GM18868 (cell line): ENCODE results near the gene CERKL.
"Not testable (repeated sequence)": the region's sequence is repeated elsewhere in the genome, so short reads cannot be mapped to it uniquely, and the experiment has no call there.

Experiments
- ATAC-seq: cut with Tn5 transposase; IDR thresholded peaks from one replicate; pipeline ENCODE4 v1.9.1; 2021; ENCODE audit warnings: mild to moderate bottlenecking, moderate library complexity; ENCODE audit not compliant: unreplicated experiment

Gene CERKL

DNA sequence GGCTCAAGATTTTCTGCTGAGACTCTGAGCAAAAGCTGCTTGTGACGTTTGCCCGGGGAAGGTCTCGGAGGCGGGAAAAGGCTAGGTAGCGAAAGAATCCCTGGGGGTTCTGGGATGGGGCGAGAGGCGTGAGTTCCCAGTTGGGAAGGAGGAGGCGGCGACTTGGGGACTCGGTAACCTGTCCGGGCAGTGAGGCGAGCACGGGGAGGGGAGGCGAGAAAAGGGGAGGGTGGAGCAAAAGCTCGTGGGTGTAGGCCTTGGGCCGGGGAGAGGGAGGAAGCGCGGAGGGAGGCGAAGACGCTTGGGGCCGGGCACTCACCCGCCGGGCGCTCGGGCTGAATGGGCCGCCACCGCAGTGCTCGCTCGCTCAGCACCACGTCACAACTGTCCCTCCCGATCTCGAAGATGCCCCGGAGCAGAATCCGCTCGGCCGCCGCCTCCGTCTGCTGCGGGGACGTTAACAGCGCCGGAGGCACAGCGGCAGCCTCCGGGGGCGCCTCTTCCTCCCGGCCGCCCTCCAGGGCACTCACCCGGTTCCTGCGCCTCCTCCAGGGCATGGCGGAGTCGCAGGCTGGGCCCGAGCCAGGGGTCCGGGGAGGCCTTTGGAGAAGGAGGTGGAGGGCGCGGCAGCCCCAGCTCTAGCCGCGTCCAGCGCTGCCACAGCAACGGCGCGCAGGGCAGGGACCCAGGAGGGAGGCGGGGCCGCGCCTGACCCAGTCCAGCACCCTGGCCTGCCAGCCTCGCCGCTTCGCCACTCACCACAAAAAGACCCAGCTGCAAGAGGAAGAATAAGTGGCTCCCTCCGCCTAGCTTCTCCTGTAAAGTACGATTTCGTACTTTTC, at the start of gene CERKL:
Gene CERKL (minus strand): TSS at position 656 of the 842 bp plus-strand sequence. CDS start 99 bp downstream, at position 557.
- peak; percentile 72 for ATAC-seq

GRCh38 chr2:181702519-181702918, 45.6 kb upstream of the CERKL start:
- not testable (repeated sequence) for ATAC-seq

- ATAC-seq, result no peak
These were observed 41.3 kb upstream of the CERKL start for GRCh38 chr2:181698223-181698622.

DNA sequence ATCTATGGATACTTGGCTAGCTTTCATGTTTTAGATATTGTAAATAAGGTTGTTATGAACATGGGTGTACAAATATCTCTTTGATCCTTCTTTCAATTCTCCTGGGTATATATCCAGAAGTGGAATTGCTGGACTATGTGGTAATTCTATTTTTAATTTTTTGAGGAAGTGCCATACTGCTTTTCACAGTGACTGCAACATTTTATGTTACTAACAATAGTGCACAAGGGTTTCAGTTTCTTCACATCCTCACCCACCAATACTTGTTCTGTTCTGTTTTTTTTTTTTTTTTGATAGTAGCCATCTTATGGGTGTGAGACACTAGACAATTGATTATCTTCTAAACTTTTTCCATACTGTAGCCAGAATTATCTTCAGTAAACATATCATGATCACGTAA, 40.7 kb upstream of the CERKL start:
- no peak for ATAC-seq

DNA sequence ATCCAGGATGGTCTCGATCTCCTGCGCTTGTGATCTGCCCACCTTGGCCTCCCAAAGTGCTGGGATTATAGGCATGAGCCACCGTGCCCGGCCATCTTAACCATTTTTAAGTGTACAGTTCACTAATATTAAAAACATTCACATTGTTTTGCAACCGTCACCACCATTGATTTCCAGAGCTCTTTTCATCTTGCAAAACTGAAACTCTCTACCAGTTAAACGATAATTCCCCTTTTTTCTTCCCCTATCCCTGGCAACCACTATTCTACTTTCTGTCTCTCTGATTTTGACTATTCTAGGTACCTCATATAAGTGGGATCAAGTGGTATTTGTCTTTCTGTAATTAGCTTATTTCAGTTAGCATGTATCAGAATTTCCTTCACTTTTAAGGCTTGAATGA, 40.2 kb upstream of the CERKL start:
- ATAC-seq, result no peak

GRCh38 chr2:181694271-181694670, 37.4 kb upstream of the CERKL start:
- ATAC-seq, result no peak

GRCh38 chr2:181690860-181691259, 34.0 kb upstream of the CERKL start:
- no peak for ATAC-seq

DNA sequence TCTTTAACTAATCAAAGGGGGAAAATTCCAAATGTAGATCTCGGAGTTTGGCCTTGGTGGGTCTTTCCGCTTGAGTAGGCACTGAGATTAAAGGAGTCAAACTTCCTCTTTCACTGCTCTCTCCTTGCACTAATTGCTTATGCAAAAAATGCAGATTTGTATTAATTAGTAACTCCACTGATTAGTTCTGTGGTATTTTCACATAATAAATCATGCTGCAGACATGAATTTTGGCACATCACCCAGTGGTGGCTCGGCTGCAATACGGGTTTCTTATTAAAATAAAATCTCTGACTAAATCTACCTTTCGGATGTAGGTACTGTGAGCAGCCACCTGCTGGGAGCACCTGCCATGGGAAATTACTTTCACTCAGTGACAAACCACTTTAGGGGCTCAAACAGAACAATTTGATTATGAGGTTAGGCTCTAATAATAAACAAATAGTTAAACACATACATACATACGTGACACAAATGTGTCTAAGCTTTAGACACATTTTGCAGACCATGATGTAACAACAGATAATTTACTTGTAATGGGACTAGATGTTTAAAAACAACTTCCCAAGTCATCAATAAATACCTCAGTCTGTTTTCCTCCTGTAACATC, 29.8 kb upstream of the CERKL start:
- ATAC-seq, result no peak

DNA sequence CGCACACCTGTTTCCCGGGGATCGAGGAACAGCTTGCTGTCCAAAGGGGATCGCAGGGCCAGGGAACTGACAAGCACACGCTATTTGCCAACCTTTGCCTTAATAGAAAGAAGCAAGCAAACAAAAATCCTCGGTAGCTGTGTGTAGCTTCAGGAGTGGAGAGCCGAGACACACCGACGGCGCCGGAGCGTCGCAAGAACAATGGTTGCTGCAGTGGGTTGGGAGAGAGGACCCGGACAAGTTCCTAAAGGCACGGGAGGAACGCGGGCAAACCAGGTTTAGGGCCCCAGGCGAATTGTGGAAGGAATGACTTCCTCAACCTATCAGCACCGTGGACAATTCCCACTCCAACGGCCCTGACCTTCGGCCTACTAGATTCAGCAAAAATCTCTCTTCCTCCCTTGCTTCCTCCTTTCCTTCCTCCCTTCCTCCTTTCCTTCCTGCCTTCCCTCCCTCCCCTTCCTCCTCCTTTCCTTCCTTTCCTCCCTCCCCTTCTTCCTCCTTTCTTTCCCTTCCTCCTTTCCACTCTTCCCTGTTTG, 28.3 kb upstream of the CERKL start:
- no peak for ATAC-seq

- ATAC-seq, result no peak
These were observed 27.7 kb upstream of the CERKL start for GRCh38 chr2:181684454-181685149.

DNA sequence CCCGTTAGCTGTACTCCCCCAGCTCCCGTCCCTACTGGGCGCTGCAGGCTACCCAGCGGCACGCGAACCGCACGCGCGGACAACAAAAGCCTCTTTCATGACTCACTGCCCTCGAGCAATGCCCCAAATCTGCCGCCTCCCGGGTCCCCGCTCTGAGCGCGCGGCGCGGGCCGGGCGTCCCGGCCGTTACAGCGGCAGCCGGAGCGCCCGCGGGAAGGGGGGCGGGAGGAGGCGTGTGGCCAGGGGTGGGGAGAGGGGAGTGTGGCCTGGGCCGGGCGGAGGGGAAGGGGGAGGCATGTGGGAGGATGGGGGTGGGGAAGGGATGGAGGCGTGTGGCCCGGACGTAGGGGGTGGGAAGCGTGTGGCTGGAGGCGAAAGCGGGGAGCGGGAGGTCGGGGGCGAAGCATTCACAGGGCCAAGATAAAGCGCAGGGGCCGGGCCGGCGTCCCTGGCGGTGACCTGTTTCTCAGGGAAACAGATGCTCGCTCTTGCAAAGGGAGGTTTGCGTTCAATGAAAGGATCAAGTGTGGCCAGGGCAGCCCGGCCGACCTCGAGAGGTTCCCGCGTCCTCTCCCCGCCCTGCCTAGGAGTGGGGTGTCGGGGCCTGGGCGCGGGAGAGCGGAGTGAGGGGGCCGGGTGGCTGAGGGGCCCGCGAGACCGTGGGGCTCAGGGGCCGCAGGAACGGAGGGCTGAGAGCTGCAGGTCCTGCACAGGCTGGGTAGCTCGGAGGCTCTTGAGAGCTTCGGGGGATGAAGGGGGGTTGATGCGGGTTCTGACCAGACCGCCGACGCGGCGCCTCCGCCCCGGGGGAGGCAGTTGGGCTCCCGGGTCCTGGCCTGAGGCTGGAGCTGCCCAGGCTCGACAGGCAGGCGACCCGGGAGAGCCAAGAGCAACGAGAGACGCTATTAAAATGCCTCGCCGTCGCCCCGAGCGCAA, 26.9 kb upstream of the CERKL start:
- no peak for ATAC-seq

DNA sequence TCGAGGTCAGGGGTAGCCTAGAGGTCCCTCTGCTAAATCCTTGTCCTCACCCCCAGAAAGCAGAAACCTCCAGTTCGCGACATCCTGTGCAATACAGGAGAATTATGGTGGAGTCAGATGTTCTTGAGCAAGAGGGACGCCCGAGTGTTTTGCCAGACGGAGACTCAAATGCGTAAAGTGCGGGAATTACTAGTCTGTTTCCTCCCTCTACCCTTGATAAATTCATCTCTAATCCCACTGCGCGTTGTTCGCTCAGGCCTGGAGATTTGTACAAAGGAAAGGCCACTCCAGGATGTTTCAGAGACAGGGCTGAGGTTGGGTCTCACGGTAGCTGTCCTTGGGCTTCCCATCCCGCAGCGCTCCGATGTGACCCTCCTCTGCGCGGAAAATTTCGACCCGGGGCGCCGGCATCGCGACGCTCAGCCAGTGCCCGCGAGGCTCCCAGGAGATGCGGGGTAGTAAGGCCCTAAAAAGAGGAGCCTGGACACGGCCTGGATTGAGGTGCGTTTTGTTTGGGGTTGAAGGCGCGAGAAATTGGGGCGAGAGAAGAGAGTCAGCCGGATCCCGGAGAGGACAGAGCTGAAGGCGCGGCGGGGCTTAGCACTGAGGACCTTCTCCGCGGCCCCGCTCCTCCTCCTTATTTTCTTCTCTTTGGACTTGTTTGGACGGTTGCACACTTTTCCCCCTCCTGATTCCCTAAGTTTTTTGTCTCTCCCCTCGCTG, 26.1 kb upstream of the CERKL start:
- ATAC-seq, result no peak

- no peak for ATAC-seq
These were observed 25.3 kb upstream of the CERKL start for GRCh38 chr2:181682026-181682789.

DNA sequence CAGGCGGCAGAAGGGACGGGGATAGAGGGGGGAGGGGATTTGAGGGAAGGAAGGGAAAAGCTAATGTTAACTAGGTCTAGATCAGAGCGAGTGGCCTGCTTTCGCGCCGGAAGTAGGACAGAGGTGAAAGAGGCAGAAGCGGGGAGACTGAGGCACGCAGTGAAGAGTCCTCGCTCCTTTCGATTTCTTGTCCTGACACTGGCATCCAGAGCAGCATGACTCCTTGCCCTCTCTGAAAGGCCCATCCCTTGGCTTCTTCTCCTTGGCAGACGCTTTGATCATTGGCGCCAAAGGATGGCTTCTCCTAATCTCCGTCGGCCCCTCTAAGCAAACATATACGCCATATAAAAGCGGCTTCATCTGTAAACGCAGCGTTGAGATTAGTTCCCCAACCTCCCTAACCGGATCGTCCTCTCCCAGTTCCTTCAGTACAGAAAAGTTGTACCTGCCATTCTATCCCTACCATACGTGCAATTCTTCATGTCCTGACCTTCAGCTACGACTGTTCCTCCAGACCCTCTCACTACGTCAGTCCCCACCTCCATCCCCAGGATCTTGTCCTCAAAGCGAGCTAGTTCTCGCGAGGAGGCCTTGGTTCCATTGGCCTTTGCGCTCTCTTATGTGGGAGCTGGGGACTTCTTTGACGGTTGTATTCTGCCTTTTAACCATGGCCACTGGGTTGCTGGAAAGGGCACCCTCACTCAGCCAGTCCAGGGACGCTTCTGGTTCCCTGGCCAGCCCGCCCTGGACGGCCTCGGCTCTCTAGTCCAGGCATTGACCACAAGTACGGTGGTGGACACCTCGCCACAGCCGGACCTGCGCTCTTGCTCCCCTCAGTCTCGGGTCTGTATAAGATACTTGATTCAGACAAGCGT, 24.3 kb upstream of the CERKL start:
- ATAC-seq, result no peak

DNA sequence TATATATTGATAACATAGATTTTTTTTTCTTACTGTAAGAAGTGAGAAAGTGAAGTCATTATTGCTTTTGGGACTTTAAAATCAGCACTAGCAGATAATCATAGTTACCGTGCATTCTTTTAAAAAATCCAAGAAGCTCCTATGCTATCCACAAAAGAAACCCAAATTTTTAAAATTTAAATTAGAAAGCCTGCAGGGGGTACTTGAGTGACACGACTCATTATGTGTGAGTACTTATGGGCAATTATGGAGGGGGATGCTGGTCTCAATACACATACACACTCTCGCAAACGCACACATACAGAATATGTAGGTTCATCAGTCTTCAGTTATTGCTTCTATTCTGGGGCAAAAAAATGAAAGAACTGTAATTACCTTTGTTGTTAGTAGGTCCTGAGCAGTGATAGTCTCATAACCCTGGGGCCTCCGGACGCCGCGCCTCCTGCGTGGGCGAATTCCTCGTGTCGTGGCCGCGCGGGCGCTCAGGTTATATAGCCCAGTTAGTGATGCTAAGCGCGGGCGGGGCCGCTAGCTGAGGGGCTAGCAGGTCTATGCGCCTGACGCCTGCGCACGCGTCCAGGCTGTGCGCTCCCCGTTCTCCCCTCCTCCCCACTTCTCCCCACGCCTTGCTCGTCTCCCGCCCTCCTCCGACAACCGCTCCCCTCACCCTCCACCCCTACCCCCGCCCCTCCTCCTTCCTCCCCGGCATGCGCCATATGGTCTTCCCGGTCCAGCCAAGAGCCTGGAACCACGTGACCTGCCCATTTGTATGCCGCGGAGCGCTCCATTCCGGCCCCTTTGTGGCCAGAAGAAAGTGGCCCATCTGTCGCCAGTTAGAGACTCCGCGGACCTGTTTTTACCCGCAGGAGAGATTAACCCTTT, 23.4 kb upstream of the CERKL start, which contains the start of gene NEUROD1:
Gene NEUROD1 (minus strand): TSS at position 463 of the 882 bp plus-strand sequence. CDS start 1,657 bp downstream, outside the sequence.
- no peak for ATAC-seq

DNA sequence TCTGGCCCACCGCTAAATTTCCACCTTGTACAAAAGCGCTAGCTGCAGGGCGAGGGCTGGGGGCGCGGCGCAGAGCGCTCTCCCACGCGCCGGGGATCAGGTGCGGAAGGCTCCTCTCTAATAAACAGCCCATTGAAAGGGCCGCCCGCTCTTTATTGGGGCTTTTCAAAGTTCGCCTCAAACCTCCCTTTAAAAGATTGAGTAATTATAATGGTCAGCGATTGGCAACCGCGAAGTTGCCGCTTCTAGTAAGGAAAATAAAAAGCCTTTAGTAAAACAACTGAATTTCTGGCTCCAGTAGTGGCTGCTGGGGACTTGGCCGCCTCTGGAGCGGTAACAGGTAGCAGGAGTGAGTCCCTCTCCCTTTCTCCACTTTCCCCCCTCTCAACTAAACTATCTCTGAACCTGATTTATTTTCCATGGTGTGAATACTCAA, 22.7 kb upstream of the CERKL start:
- ATAC-seq, result no peak
